Upper lobe of left lung (tissue), 4 donors: ENCODE results near the gene XRCC5.

Source experiments
- CTCF ChIP-seq, 6 experiments: fragments of 450-650 bp in 4 of 6; fragments of 200-600 bp in 2 of 6; sonication (generic) in 2 of 6; IDR thresholded peaks; one replicate each; pipeline ENCODE4 v1.5.1; 2016 to 2019; ENCODE audit warnings: antibody characterized with exemption in 6 of 6
- EP300 ChIP-seq, 4 donors: sonication (generic); formaldehyde crosslinking; IDR thresholded peaks; one replicate each; pipeline ENCODE4 v1.5.1; 2017; ENCODE audit warnings: antibody characterized with exemption in 4 of 4, control low read depth in 2 of 4
- POLR2A ChIP-seq, 4 donors: fragments of 450-650 bp; IDR thresholded peaks; one replicate each; pipeline ENCODE4 v1.5.1; 2016 to 2017; ENCODE audit warnings: antibody characterized with exemption in 4 of 4, mild to moderate bottlenecking in 2 of 4
- POLR2AphosphoS5 ChIP-seq, 2 donors: sonication (generic); formaldehyde crosslinking; IDR thresholded peaks; one replicate each; pipeline ENCODE4 v1.5.1; 2017; ENCODE audit warnings: antibody characterized with exemption in 2 of 2

GRCh38 chr2:216072473-216072872 is 36.7 kb upstream of the XRCC5 start:
- TF ChIP-seq CTCF (IDR thresholded peaks at IDR 0.05): no peak
- no peak for TF ChIP-seq POLR2AphosphoS5 (IDR thresholded peaks at IDR 0.05)
- TF ChIP-seq POLR2A (IDR thresholded peaks at IDR 0.05): no peak
- no peak for TF ChIP-seq EP300 (IDR thresholded peaks at IDR 0.05)
